DOHH2 (cell line): ENCODE data around the gene PDE11A.

Experiments
- EZH2phosphoT487 ChIP-seq: fragments of 200-600 bp; sonication (generic); IDR thresholded peaks from 2 replicates; pipeline ENCODE4 v1.6.1; 2017; ENCODE audit warnings: borderline replicate concordance, mild to moderate bottlenecking, antibody characterized with exemption, low read length, moderate library complexity, mixed read lengths
- TF ChIP-seq, protein P1 (sequence below): fragments of 200-600 bp; sonication (generic); IDR thresholded peaks from one replicate; pipeline ENCODE4 v1.5.1; 2014; ENCODE audit warnings: antibody characterized with exemption, mild to moderate bottlenecking, low read depth, low read length; ENCODE audit not compliant: poor library complexity, severe bottlenecking

DNA sequence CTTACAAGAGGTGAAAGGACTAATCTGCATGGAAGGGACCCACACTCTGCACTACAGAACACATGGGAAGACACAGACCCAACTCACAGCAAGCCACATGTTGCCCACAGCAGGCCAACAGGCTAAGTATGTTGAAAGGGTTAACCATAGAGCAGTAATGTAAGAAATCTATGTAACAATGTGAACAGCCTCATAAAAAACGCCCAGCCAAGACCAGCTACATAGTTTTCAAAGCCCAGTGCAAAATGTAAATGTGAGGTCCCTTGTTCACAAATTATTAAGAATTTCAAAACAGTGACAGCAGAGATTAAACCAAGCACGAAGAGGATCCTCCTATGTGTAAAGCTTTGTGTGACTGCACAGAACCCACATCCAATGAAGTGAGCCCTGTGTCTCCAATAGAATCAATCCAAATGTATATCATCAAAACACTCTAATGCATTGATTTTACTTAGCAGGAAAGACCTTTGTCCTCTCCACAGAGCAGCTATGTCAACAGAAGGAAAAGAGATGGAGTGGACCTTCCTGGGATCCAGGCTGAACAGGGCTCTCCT lies 469.9 kb downstream of the PDE11A start:
- TF ChIP-seq, protein P1, sequence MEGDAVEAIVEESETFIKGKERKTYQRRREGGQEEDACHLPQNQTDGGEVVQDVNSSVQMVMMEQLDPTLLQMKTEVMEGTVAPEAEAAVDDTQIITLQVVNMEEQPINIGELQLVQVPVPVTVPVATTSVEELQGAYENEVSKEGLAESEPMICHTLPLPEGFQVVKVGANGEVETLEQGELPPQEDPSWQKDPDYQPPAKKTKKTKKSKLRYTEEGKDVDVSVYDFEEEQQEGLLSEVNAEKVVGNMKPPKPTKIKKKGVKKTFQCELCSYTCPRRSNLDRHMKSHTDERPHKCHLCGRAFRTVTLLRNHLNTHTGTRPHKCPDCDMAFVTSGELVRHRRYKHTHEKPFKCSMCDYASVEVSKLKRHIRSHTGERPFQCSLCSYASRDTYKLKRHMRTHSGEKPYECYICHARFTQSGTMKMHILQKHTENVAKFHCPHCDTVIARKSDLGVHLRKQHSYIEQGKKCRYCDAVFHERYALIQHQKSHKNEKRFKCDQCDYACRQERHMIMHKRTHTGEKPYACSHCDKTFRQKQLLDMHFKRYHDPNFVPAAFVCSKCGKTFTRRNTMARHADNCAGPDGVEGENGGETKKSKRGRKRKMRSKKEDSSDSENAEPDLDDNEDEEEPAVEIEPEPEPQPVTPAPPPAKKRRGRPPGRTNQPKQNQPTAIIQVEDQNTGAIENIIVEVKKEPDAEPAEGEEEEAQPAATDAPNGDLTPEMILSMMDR, result no peak
- no peak for TF ChIP-seq EZH2phosphoT487
